ENCODE results near the gene BAIAP2L1.
"Not testable (repeated sequence)": the region's sequence is repeated elsewhere in the genome, so short reads cannot be mapped to it uniquely, and the experiment has no call there.

Gene BAIAP2L1, protein sequence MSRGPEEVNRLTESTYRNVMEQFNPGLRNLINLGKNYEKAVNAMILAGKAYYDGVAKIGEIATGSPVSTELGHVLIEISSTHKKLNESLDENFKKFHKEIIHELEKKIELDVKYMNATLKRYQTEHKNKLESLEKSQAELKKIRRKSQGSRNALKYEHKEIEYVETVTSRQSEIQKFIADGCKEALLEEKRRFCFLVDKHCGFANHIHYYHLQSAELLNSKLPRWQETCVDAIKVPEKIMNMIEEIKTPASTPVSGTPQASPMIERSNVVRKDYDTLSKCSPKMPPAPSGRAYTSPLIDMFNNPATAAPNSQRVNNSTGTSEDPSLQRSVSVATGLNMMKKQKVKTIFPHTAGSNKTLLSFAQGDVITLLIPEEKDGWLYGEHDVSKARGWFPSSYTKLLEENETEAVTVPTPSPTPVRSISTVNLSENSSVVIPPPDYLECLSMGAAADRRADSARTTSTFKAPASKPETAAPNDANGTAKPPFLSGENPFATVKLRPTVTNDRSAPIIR

DNA sequence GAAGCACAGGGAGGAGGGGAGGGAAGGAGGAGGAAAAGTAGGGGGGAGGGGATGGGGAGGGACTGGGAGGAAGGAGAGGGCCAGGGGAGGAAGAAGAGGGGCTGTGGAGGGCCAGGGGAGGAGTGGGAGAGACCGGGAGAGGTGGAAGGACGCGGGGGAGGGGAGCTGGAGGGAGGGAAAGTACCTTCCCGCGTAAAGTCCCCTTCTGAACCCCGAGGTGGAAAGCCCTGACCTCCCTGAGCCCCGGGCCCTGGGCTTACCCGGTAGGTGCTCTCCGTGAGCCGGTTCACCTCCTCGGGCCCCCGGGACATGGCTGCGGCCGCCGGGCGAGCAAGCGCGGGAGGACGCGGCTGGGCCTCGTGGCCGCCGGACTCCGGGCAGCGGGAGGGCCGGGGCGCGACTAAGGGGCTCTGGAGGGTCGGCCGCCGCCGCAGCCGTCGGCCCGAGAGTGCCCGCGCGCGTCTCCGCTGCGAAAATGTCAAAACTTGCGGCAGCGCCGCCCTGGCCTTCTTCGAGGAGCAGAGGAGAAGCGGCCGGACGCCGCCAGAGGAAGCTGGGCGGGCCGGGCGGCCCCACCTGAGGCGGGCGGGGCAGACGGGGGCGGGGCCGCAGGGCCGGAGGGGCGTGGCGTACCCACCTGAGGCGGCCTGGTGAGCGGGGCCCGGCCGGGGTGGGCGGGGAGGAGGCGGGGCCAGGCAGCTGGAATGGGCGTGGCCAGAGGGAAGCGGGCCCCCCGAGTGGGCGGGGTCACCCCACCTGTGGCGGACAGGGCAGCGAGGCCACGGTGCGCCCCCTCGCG lies at the start of gene BAIAP2L1:
TSS of gene BAIAP2L1 (minus strand) at position 549 of the 799 bp plus-strand sequence. CDS start at position 311, 238 bp downstream.
- peak; percentile 72 for DNase-seq

DNA sequence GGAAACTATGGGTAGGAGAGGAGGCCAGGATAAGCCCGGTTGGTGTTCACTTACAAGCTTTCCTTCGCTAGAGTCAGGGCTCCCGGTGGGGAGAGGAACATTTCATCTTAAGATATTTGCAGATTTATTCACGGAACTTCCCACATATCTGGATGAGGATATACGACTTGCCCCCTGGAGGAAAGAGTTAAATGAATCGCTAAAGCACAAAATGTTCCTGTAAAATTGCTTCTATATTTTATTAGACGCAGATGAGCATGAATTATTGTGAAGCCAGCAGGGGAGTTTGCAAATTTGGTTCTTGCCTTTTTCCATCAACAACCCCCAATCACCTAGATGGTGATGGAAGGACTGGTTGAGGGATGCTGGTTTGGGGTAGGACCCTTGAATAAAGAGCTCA lies 47.9 kb upstream of the BAIAP2L1 start:
- no peak for DNase-seq

DNA sequence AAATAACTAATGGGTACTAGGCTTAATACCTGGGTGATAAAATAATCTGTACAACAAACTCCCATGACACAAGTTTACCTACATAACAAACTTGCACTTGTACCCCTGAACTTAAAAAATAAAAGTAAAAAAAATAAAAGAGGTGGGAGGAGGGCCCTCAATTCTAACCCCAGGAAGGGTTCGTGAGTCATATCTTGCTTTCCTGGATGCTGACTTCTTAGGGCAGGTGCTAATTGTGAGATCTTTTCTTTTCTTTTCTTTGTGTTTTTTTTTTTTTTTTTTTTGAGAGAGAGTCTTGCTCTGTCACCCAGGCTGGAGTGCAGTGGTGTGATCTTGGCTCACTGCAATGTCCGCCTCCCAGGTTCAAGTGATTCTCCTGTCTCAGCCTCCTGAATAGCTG lies 40.1 kb upstream of the BAIAP2L1 start:
- not testable (repeated sequence) for DNase-seq

DNA sequence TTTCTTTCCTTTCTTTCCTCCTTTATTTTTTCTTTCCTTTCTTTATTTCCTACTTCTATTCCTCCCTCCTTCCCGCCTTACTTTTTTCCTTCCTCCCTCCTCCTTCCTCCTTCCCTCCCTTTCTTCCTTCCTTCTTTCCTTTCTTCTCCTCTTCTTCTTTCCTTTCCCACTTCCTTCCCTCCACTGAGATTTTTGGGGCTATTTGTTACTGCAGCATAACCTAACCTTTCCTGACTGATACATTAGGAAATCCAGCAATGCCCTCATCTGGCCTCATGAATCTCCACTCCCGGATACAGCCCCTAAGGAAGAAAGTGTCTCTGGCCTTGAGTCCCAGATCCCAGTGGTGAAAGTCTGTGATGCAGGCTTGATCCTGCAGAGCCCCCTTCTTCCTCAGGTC lies 38.6 kb upstream of the BAIAP2L1 start:
- no peak for DNase-seq

DNA sequence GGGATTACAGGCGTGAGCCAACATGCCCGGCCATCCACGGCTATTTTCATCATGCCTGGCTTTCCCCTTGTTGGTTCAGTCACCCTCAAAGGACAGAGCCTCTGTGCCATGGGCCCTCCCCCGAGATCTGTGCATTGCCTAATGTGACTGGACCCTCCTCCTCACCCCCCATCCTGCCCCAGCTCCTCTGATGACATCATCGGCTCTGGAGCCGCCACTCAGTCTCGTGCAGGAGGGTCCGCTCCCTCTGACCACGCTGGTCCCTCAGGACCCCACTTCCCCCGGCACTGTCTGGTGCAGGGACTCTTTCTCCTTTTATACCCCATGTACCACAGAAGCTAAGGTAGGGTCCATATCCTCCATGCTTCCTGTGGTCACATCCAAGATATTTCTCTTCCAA lies 33.2 kb upstream of the BAIAP2L1 start:
- DNase-seq = no peak

DNA sequence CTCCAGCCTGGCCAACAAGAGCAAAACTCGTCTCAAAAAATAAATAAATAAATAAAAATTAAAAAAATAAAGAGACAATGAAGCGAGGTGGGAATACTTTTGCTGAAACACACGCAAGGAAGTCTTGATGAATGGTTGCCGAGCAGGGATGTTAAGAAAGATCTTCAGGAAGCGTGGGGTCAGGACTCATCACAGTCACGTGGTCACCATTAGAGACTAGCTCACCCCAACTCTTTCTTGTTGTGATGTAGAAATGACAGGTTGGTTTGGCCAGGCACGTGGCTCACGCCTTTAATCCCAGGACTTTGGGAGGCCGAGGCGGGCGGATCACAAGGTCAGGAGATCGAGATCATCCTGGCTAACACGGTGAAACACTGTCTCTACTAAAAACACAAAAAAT lies 28.9 kb upstream of the BAIAP2L1 start:
- DNase-seq = no peak

DNA sequence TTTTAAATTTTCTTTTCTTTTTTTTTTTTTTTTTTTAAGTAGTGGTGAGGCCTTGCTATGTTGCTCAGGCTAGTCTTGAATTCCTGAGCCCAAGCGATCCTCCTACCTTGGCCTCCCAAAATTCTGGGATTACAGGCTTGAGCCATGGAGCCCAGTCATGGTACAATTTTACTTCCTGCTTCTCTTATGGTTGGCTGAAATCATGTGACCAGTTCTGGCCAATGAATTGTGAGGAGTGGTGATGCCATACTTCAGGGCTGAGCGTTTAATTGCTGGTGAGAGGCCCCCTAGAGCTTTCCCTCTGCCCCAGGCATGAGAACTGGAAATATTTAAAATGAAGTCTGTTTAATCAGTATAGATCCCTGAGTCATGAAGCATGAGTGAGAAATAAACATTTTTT lies 22.2 kb upstream of the BAIAP2L1 start:
- no peak for DNase-seq

DNA sequence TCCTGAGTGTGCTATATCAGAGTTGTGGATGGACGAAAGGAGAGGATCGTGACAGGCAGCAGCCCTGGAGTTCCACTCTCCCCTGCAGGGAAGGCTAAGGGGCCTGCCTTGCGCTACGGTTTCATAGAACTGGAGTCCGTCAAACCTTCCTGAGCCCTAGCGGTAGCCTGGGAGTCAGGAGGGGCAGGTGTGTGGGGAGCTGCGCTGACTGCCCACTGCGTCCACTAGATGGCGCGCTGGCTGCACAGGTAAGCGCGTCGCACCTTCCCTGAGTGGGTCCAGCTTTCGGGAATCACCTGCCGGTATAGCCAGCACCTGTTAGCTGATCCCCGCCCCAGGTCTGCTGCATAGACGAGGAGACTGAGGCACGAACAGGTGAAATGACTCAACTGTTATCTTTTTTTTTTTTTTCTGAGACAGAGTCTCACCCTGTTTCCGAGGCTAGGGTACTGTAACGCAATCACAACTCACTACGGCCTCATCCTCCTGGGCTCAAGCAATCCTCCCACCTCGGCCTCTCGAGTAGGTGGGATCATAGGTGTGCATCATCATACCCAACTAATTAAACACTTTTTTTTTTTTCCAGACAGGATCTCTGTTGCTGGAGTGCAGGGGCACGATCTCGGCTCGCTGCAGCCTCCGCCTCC lies 20.2 kb upstream of the BAIAP2L1 start:
- DNase-seq = peak; percentile 51

DNA sequence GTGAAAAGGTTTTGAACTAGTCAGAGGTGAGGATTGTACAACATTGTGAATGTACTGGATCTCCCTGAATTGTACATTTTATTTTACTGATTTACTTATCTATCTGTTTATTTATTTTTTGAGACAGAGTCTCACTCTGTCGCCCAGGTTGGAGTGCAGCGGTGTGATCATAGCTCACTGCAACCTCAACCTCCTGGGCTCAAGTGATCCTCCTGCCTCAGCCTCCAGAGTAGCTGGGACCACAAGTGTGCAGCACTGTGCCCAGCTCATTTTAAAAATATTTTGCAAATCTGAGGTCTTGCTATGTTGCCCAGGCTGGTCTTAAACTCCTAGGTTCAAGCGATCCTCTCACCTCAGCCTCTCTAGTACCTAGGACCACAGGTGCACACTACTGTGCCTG lies 19.1 kb upstream of the BAIAP2L1 start:
- DNase-seq = not testable (repeated sequence)

DNA sequence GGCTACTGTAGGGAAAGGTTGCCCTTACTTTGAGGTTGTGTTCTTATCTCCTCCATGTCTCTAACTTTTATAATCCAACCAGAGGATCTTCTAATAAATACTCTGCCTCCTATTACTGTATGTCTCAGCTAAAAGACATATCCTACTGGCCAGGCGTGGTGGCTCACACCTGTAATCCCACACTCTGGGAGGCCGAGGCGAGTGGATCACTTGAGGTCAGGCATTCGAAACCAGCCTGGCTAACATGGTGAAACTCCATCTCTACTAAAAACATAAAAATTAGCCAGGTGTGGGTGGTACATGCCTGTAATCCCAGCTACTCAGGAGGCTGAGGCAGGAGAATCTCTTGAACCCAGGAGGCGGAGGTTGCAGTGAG lies 18.4 kb upstream of the BAIAP2L1 start:
- DNase-seq = not testable (repeated sequence)

DNA sequence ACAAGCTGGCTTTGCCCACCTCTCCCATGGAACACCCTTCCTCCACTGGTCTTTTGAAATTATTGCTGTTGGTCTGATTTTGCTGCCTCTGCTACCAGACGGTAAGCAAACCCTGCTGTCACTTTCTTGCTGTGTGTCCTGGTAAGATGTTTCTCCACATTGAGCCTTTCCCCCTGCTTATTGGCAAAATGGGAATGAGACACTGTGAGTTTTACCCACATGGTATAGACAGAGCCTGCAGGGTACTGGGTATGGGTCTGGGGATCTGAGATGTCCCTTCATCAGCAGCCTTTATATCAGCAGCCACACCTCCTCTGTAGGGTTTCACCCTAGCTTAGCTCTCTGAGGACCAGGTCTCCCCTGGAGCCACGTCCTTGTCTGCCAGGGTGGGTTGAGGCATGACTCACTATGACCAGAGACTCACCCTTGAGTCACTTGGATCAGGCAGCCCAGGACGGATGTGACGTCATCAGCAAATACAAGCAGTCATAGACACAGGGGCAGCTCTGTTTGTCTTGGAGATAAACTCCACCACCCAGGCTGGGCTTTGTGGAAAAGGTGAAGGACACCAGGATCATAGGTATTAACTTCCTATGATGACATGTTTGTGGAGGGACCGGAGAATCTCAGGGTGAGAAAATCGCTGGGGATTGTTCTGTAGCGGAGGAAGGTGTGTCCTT lies 17.9 kb upstream of the BAIAP2L1 start:
- DNase-seq = no peak

DNA sequence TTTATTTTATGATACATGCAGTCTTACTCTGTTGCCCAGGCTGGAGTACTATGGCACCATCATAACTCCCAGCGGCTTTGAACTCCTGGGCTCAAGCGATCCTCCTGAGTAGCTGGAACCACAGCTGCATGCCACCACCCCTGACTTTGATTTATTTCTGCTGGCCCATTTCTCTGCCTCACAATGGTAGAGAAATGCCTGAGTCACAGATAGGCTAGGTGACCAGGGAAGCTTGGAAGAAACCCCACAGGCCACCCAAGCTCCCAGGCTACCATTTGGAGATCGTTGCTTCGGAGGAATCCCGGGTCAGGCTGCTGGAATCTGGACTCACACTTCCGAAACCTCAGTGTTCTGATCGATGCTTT lies 17.4 kb upstream of the BAIAP2L1 start:
- no peak for DNase-seq

DNA sequence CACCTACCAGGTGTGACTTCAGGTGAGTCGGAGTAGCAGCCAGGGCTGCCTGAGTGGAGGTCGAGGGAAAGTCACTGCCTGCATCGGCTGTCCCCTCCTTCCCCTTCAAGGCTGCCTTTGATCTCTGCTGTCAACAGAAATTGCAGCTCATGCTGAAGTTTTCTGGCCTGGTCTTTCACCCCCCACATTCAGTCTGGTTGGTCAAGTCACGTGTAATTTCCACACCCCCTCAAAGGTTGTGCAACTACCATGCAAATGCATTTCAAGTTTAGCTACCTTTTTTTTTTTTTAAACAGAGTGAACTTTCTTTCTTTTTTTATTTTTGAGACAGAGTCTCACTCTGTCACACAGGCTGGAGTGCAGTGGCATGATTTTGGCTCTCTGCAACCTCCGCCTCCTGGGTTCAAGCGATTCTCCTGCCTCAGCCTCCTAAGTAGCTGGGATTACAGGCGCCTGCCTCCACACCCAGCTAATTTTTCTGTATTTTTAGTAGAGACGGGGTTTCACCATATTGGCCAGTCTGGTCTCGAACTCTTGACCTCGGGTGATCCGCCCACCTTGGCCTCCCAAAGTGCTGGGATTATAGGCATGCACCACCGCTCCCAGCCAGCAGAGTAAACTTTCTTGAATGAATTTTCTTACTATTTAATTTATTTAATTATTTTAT lies 16.8 kb upstream of the BAIAP2L1 start:
- DNase-seq = not testable (repeated sequence)

DNA sequence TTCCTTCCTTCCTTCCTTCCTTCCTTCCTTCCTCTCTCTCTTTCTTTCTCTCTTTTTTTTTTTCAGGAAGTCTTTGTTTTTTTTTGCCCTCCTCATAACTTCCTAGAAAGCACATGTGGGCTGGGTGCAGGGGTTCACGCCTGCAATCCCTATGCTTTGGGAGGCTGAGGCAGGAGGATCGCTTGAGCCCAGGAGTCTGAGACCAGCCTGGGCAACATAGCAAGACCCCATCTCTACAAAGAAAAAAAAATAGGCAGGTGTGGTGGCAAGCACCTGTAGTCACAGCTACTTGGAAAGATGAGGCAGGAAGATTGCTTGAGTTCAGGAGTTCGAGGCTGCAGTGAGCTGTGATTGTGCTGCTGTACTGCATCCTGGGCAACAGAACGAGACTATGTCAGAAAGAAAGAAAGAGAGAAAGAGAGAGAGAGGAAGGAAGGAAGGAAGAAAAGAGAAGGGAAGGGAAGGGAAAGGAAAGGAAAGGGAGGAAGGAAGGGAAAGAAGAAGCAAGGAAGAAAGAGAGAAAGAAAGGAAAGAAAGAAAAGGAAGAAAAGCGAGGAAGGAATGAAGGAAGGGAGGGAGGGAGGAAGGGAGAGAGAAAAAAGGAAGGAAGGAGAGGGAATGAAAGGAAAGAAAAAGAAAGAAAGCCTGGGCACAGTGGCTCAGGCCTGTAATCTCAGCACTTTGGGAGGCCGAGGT lies 13.5 kb upstream of the BAIAP2L1 start:
- DNase-seq = no peak

DNA sequence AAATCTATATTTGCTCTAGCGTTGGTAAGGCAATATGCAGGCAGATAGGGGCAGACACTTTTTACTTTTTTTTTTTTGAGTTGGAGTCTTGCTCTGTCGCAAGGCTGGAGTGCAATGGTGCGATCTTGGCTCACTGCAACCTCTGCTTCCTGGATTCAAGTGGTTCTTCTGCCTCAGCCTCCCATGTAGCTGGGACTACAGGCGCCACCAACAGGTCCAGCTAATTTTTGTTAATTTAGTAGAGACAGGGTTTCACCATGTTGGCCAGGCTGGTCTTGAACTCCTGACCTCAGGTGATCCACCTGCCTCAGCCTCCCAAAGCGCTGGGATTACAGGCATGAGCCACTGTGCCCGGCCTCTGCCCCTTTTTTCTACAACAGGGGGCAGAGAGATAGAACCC lies 12.8 kb upstream of the BAIAP2L1 start:
- not testable (repeated sequence) for DNase-seq

DNA sequence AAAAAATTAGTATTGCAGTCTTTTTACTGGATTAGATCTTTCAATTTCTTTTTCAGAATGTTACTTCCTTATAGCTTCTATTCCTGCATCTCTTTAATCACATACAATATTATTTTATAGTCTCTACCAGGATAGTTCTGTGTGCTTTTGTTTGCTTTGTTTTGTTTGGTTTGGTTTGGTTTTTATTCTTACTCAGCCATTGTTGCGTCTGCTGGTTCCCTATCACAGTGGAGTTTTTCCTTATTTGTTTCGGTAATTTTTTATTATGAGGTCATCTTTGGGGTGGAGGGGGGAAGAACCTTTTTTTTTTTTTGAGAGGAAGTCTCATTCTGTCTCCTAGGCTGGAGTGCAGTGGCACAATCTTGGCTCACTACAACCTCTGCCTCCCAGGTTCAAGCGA lies 9.0 kb upstream of the BAIAP2L1 start:
- DNase-seq = no peak

DNA sequence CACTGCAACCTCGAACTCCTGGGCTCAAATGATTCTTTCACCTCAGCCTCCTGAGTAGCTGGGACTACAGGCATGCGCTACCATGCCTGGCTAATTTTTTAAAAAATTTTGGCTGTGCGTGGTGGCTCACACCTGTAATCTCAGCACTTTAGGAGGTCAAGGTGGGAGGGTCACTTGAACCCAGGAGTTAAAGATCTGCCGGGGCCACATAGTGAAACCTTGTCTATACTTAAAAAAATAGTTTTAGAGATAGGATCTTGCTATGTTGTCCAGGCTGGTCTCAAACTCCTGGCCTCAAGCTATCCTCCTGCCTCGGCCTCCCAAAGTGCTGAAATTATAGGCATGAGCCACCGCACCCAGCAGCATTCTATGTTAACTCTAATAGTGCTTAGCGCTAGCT lies 7.3 kb upstream of the BAIAP2L1 start:
- DNase-seq = not testable (repeated sequence)

DNA sequence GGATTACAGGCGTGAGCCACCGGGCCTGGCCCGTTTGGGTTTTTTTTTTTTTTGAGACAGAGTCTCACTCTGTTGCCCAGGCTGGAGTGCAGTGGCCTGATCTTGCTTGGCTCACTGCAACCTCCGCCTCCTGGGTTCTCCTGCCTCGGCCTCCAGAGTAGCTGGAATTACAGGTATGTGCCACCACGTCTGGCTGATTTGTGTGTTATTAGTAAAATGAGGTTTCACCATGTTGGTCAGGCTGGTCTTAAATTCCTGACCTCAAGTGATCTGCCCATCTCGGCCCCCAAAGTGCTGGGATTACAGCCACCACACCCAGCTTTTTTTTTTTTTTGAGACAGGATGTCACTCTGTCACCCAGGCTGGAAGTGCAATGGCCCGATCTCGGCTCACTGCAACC lies 5.9 kb upstream of the BAIAP2L1 start:
- no peak for DNase-seq

DNA sequence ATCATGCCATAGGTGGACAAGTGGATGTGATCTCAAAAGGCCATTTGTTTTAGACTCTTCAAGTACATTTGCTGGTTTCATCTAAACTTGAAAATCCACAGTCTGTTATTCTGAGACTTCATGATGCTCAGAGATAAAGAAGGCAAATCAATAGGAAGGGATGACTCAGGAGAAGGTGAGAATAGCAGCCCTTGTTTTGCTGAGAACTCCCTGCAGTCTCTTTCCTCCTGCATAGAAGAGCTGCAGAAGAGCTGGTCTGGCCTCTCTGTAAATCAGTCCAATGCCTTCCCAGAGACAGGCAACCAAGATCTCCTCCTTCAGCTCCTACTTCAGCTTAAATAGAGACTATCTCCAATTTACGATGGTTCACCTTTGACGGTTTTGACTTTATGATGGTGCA lies 4.0 kb upstream of the BAIAP2L1 start:
- DNase-seq = no peak

DNA sequence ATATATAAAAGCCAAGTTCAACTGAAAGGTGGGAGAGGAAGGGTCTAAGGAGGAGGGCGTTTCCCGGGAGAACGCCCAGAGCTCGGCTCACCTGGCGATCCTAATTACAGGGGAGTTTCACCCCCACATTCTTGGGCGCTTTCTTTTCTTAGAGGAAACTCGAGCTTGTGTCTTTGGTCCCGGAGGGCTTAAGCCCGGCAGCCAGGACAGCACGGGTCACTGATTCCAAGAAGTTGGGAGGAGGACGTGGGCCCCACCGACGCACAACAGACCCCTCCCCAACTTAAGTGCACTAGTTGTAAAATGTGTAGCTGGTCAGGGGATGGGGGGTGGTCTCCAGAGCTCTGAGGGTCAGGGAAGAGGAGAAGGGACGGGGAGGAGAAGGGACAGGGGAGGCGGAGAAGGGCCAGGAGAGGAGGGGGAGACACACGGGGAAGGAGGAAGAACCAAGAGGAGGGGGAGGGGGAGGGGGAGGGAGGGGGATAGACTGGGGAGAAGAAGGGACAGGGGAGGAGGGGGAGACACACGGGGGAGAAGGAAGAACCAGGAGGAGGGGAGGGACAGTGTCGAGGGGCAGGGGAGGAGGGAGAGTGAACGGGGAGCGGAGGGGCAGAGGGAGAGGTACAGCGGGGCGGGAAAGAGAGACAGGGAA lies 874 bp downstream of the BAIAP2L1 start:
- no peak for DNase-seq

DNA sequence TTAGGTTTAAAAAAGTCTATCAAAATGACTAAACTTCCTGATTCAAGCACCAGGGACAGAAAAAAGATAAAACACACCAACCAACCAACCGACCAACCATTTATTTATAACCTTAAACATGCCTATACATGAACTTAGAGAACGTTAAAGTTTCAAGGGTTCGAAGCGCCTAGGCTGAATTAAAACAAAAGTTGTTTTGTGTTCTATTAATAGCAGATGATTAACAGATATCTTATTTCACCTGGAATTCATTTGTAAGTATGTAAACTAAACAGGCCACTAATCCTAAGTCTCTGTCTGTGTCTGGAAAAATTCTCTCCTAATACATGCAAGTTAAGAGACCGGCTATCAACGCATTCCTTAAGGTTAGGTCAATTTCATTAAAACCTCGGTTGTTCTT lies 1.4 kb downstream of the BAIAP2L1 start:
- DNase-seq = no peak

Measured in activated T-cell treated with anti-CD3 and anti-CD28 coated beads for 4 hours (primary cell).